ENCODE results near the gene RPL37. TPM values are rescaled to one million over a fixed set of nuclear protein-coding genes. Genes with fewer than 3 reads are reported as not detected.
A peak's percentile ranks its signal among the peaks of the same experiment; 100 is the strongest.

RPL37 gene
- total and polyA plus RNA-seq, 9 of the 15 experiments (the other 6 are each of a cell fraction or from before 2014, with no cell fraction given) = 2,342 to 7,963 (median 4,091) TPM

- TF ChIP-seq RCOR1 (IDR thresholded peaks at IDR 0.05; ENCODE audit: borderline replicate concordance in 1 of 2, low read depth in 2 of 2, low read length in 2 of 2) = 0 out of 4 replicates have a peak, but pooled peaks of 1 of the 2 experiments have one; percentile 3
- TF ChIP-seq ZBTB1 (CRISPR knock-in tag; IDR thresholded peaks at IDR 0.05; ENCODE audit: borderline replicate concordance, low read depth) = no peak
- TF ChIP-seq, protein P1, sequence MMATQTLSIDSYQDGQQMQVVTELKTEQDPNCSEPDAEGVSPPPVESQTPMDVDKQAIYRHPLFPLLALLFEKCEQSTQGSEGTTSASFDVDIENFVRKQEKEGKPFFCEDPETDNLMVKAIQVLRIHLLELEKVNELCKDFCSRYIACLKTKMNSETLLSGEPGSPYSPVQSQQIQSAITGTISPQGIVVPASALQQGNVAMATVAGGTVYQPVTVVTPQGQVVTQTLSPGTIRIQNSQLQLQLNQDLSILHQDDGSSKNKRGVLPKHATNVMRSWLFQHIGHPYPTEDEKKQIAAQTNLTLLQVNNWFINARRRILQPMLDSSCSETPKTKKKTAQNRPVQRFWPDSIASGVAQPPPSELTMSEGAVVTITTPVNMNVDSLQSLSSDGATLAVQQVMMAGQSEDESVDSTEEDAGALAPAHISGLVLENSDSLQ (IDR thresholded peaks at IDR 0.05) = peak; percentile 59; the same call in 1 of the 2 replicates
These were observed 6.2 kb upstream of the RPL37 start, which contains the start of gene CARD6 (continued) for GRCh38 chr5:40841068-40841805.

DNA sequence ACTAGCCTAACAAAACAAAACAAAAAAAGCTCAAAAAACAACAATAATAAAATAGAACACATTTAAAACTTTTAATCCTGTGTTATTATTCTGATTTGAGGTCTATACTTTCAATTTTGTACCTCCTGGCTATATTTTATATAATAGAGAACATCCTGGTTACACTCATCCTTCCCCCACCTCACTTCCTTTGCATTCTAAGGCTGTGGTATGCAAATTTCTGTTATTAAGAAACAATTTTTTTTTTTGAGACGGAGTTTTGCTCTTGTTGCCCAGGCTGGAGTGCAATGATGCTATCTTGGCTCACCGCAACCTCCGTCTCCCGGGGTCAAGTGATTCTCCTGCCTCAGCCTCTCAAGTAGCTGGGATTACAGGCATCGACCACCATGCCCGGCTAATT lies 3.1 kb upstream of the RPL37 start:
- Histone ChIP-seq H3K9me3 (replicated peaks; ENCODE audit: control insufficient read depth, insufficient read depth, low read depth, low read length) (no peaks in the 10 kb centered on the region), H3K36me3 (ENCODE audit: control insufficient read depth, insufficient read depth, low read length) (peaks cover 17% of the 10 kb centered on the region), H3K27me3 (ENCODE audit: control insufficient read depth in 2 of 2, insufficient read depth in 2 of 2, low read length in 2 of 2) (no peaks in the 10 kb centered on the region), H3K9me1 (ENCODE audit: control insufficient read depth, insufficient read depth, low read length) (no peaks in the 10 kb centered on the region), H3K27ac (ENCODE audit: extremely low read depth, low read depth, low read length) (no peak overlapping the region), H3K4me3 (no peak overlapping the region), H3K79me2 (ENCODE audit: control insufficient read depth, insufficient read depth, low read length) (peaks cover 35% of the 10 kb centered on the region), H3K4me2 (ENCODE audit: insufficient read depth, low read length) (no peak overlapping the region), H2AFZ (ENCODE audit: low read depth, low read length) (no peak overlapping the region), H3K9ac (ENCODE audit: insufficient read depth in 1 of 2, low read depth in 2 of 2, low read length in 2 of 2) (no peak overlapping the region), H4K20me1 (replicated peaks; ENCODE audit: control insufficient read depth, insufficient read depth, low read length) (peaks cover 16% of the 10 kb centered on the region), H3K4me1 (replicated peaks in 1 of 2; ENCODE audit: control insufficient read depth in 2 of 2, insufficient read depth in 2 of 2, low read length in 2 of 2) (peaks cover 0 to 9% of the 10 kb centered on the region in 2 experiments; a peak in 3 of 5 replicates)
- WGBS (ENCODE audit: insufficient coverage, low coverage, missing lambda C conversion rate) = 71% methylated on average over 3 of the region's 6 CpGs
- ChIA-PET POLR2A (no interaction called here), CTCF (ENCODE audit: low intra/inter-chr PET ratio) (no interaction called here)
- FAIRE-seq = no peak
- intact Hi-C loops (cut with micrococcal nuclease) (loop anchor here (5.0 to 10.0 kb wide), 2 partner anchors 39 to 1413 kb away; partner anchors contain the start of gene DAB2), in situ Hi-C loops (cut with MboI) (no loop called here)
- no TSS peak for BruUV-seq (replicated peaks)
- no peak for TF ChIP-seq DNMT1 (IDR thresholded peaks at IDR 0.05)
- TF ChIP-seq DDX20 (tag; IDR thresholded peaks at IDR 0.05; ENCODE audit: low read depth) = no peak
- TF ChIP-seq TRIM25 (IDR thresholded peaks at IDR 0.05; ENCODE audit: borderline replicate concordance) = no peak
- TF ChIP-seq GABPA (tag; conservative IDR thresholded peaks at IDR 0.05; ENCODE audit: low read depth) = no peak
- no peak for TF ChIP-seq MCM2 (IDR thresholded peaks at IDR 0.05; ENCODE audit: low read depth)
- no peak for TF ChIP-seq CLOCK (CRISPR knock-in tag; IDR thresholded peaks at IDR 0.05; ENCODE audit: borderline replicate concordance)
- ATAC-seq = no peak
- DNase-seq (ENCODE audit: extremely low read depth in 1 of 4, low spot score in 3 of 4) = no peak
